ENCODE data around the gene PLEKHH3.

The PLEKHH3 gene

GRCh38 chr17:42695500-42695899, 18.7 kb upstream of the PLEKHH3 start:
- ATAC-seq (no peak), DNase-seq (ENCODE audit: low spot score in 2 of 2) (no peak)
- no peak overlapping the region for H3K4me3 Mint-ChIP-seq
- peaks cover 6% of the 10 kb centered on the region for H3K36me3 Mint-ChIP-seq
- no peaks in the 10 kb centered on the region for H3K4me1 Mint-ChIP-seq
- no peak overlapping the region for H3K27ac Mint-ChIP-seq
- H3K9me3 Mint-ChIP-seq = no peaks in the 10 kb centered on the region

- no peak overlapping the region for H3K4me3 Mint-ChIP-seq
- ATAC-seq (no peak), DNase-seq (ENCODE audit: low spot score in 2 of 2) (no peak)
- H3K9me3 Mint-ChIP-seq = no peaks in the 10 kb centered on the region
- no peaks in the 10 kb centered on the region for H3K4me1 Mint-ChIP-seq
- H3K36me3 Mint-ChIP-seq = no peaks in the 10 kb centered on the region
- H3K27ac Mint-ChIP-seq = no peak overlapping the region
Observed at GRCh38 chr17:42694524-42694923, 17.7 kb upstream of the PLEKHH3 start.

GRCh38 chr17:42692489-42692888, 15.7 kb upstream of the PLEKHH3 start:
- Mint-ChIP-seq H3K4me3 (no peak overlapping the region), H3K36me3 (no peaks in the 10 kb centered on the region), H3K9me3 (no peaks in the 10 kb centered on the region), H3K27ac (no peak overlapping the region), H3K4me1 (no peaks in the 10 kb centered on the region)
- DNase-seq (ENCODE audit: low spot score in 2 of 2) (no peak), ATAC-seq (no peak)

- no peaks in the 10 kb centered on the region for H3K4me1 Mint-ChIP-seq
- DNase-seq (ENCODE audit: low spot score in 2 of 2) (no peak), ATAC-seq (peak; percentile 17)
- H3K4me3 Mint-ChIP-seq = no peak overlapping the region
- no peaks in the 10 kb centered on the region for H3K9me3 Mint-ChIP-seq
- H3K36me3 Mint-ChIP-seq = no peaks in the 10 kb centered on the region
- peak overlapping the region; percentile 52 for H3K27ac Mint-ChIP-seq
Observed at GRCh38 chr17:42691021-42691545, 14.3 kb upstream of the PLEKHH3 start.

- no peak for ATAC-seq
- no peaks in the 10 kb centered on the region for H3K4me1 Mint-ChIP-seq
- no peaks in the 10 kb centered on the region for H3K36me3 Mint-ChIP-seq
- no peak overlapping the region for H3K27ac Mint-ChIP-seq
- H3K9me3 Mint-ChIP-seq = no peaks in the 10 kb centered on the region
- DNase-seq (ENCODE audit: low spot score in 2 of 2) = no peak
- H3K4me3 Mint-ChIP-seq = no peak overlapping the region
Observed at GRCh38 chr17:42690596-42690995, 13.8 kb upstream of the PLEKHH3 start.

- ATAC-seq (no peak), DNase-seq (ENCODE audit: low spot score in 2 of 2) (no peak)
- Mint-ChIP-seq H3K4me1 (peaks cover 15% of the 10 kb centered on the region), H3K4me3 (no peak overlapping the region), H3K36me3 (peaks cover 6% of the 10 kb centered on the region), H3K27ac (no peak overlapping the region), H3K9me3 (no peaks in the 10 kb centered on the region)
Observed at GRCh38 chr17:42687707-42688320, 11.0 kb upstream of the PLEKHH3 start.

GRCh38 chr17:42686520-42687128, 9.8 kb upstream of the PLEKHH3 start:
- no peak for DNase-seq (ENCODE audit: low spot score in 2 of 2)
- no peak overlapping the region for H3K27ac Mint-ChIP-seq
- H3K4me3 Mint-ChIP-seq = no peak overlapping the region
- no peaks in the 10 kb centered on the region for H3K9me3 Mint-ChIP-seq
- no peak for ATAC-seq
- peaks cover 6% of the 10 kb centered on the region for H3K36me3 Mint-ChIP-seq
- peaks cover 27% of the 10 kb centered on the region for H3K4me1 Mint-ChIP-seq

GRCh38 chr17:42685831-42686230, 9.0 kb upstream of the PLEKHH3 start:
- ATAC-seq = no peak
- no peak for DNase-seq (ENCODE audit: low spot score in 2 of 2)
- no peaks in the 10 kb centered on the region for H3K9me3 Mint-ChIP-seq
- H3K27ac Mint-ChIP-seq = no peak overlapping the region
- no peak overlapping the region for H3K4me3 Mint-ChIP-seq
- H3K4me1 Mint-ChIP-seq = peaks cover 35% of the 10 kb centered on the region
- H3K36me3 Mint-ChIP-seq = peaks cover 6% of the 10 kb centered on the region

GRCh38 chr17:42684929-42685556, 8.2 kb upstream of the PLEKHH3 start:
- no peak overlapping the region for H3K27ac Mint-ChIP-seq
- H3K9me3 Mint-ChIP-seq = no peaks in the 10 kb centered on the region
- H3K4me1 Mint-ChIP-seq = peaks cover 41% of the 10 kb centered on the region
- H3K36me3 Mint-ChIP-seq = peaks cover 6% of the 10 kb centered on the region
- no peak for ATAC-seq
- H3K4me3 Mint-ChIP-seq = peak overlapping the region; percentile 75
- DNase-seq (ENCODE audit: low spot score in 2 of 2) = no peak

GRCh38 chr17:42683407-42684034, 6.7 kb upstream of the PLEKHH3 start:
- Mint-ChIP-seq H3K27ac (no peak overlapping the region), H3K9me3 (no peaks in the 10 kb centered on the region), H3K36me3 (peaks cover 7% of the 10 kb centered on the region), H3K4me1 (peaks cover 56% of the 10 kb centered on the region), H3K4me3 (peak overlapping the region; percentile 75)
- ATAC-seq (no peak), DNase-seq (ENCODE audit: low spot score in 2 of 2) (no peak)

GRCh38 chr17:42682722-42683403, 6.1 kb upstream of the PLEKHH3 start:
- Mint-ChIP-seq H3K27ac (no peak overlapping the region), H3K4me1 (peaks cover 62% of the 10 kb centered on the region), H3K4me3 (peak overlapping the region; percentile 75), H3K9me3 (no peaks in the 10 kb centered on the region), H3K36me3 (peaks cover 11% of the 10 kb centered on the region)
- ATAC-seq (peak; percentile 19), DNase-seq (ENCODE audit: low spot score in 2 of 2) (no peak)

- H3K36me3 Mint-ChIP-seq = peaks cover 11% of the 10 kb centered on the region
- no peaks in the 10 kb centered on the region for H3K9me3 Mint-ChIP-seq
- peaks cover 69% of the 10 kb centered on the region for H3K4me1 Mint-ChIP-seq
- ATAC-seq (no peak), DNase-seq (ENCODE audit: low spot score in 2 of 2) (peak in 1 of 2 donors; percentile 61)
- H3K4me3 Mint-ChIP-seq = peak within 1 kb of the TSS; percentile 75
- peak within 1 kb of the TSS; percentile 37 for H3K27ac Mint-ChIP-seq
Observed at GRCh38 chr17:42681976-42682721, 5.4 kb upstream of the PLEKHH3 start, which contains the start of gene CNTNAP1. TSS of gene CNTNAP1 (plus strand) at chr17:42682531. CDS start at chr17:42682830, 299 bp downstream.

GRCh38 chr17:42680331-42680808, 3.6 kb upstream of the PLEKHH3 start:
- Mint-ChIP-seq H3K4me3 (peak overlapping the region; percentile 75), H3K4me1 (peaks cover 74% of the 10 kb centered on the region), H3K36me3 (peaks cover 11% of the 10 kb centered on the region), H3K27ac (no peak overlapping the region), H3K9me3 (no peaks in the 10 kb centered on the region)
- DNase-seq (ENCODE audit: low spot score in 2 of 2) = no peak
- no peak for ATAC-seq

All from stimulated activated effector memory CD8-positive, alpha-beta T cell treated with anti-CD3 and anti-CD28 coated beads, Interleukin-12 subunit alpha, Interleukin-12 subunit beta, amount 100 ng/mL, for 72 hours (primary cell).